ENCODE results near the gene OOSP4B.
"Not testable (repeated sequence)": the region's sequence is repeated elsewhere in the genome, so short reads cannot be mapped to it uniquely, and the experiment has no call there.

The OOSP4B gene

DNA sequence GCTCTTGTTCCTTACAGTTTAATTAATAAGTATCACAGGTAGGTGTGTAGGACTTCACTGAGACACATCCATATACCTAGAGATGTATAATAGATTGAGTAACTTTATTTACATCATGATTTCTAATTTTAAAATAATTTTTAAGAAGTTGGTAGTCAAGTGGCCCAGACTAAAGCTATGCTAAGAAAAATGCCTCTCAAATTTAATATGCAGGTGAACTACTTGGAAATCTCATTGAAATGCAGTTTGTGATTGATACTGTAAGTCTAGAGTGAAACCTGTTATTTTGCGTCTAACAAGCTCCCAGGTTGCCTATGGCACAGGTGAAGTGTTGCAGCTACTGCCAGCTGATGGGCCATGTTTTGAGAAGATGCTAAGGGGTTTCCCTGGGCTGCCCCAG, at the start of gene OOSP4B:
OOSP4B (plus strand) TSS at position 301 of the 400 bp plus-strand sequence.
- Mint-ChIP-seq H3K27ac (no peak within 1 kb of the TSS), H3K4me3 (no peak within 1 kb of the TSS), H3K27me3 (peaks cover 11 to 12% of the 10 kb centered on the region in 2 donors), H3K4me1 (no peaks in the 10 kb centered on the region), H3K36me3 (peaks cover 0 to 1% of the 10 kb centered on the region in 2 donors), H3K9me3 (no peaks in the 10 kb centered on the region)
- DNase-seq (no peak), ATAC-seq (replicated peaks) (no peak)

DNA sequence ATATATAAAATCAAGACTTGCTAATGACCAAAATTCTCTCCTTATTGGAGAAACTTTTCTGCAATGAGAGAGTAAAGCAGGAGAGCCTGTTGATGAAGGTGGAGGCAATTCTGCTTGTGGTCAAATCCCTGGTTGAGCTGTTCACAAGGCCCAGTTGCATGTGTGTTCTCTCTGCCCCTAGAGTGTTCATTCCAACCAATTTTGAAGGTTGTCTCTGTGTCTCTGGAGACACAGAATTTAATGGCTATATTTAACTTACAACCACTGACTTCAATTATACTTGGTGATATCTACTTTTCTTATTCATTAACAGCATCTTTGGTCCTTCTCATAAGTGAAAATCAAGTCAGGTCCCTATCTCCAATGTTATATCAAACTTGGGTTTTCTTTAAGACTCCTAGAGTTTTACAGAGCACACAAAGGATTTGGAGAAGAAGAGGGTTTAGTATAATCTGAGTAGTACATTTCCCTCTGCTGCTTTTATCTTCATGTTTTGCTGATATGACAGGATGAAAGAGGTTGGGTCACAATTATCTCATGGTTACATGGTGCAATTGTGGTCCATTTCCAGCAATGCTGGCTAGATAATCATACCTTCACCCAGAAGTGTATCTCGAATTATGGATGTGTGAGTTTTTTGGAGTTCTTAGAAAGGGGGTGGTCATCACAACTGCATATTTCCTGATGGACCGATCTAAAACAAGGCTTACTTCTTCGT, 49.1 kb upstream of the OOSP4B start:
- DNase-seq (no peak), ATAC-seq (replicated peaks) (no peak)
- Mint-ChIP-seq H3K36me3 (no peaks in the 10 kb centered on the region), H3K4me1 (no peaks in the 10 kb centered on the region), H3K27ac (no peak overlapping the region), H3K9me3 (no peaks in the 10 kb centered on the region), H3K27me3 (no peaks in the 10 kb centered on the region), H3K4me3 (no peak overlapping the region)

DNA sequence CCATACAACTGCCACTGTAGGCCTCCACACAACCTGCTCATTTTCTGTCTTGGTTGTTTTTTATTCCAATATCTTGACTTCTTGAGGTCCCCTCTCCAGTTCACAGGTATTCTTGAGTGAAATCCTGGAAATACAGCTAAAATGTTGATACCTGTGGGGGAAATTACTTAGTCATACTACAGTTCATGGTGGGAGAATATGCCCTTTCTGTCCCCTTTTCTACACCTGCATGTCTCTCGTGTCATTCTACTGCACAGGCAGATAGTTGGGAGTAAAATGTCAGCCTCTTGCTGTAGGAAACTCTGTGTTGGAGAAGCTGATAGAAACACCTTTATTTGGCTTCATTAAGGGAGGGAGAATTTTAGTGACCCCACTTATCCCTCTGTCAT, 48.6 kb upstream of the OOSP4B start:
- Mint-ChIP-seq H3K9me3 (no peaks in the 10 kb centered on the region), H3K27ac (no peak overlapping the region), H3K27me3 (no peaks in the 10 kb centered on the region), H3K4me1 (no peaks in the 10 kb centered on the region), H3K4me3 (no peak overlapping the region), H3K36me3 (no peaks in the 10 kb centered on the region)
- DNase-seq, result no peak
- no peak for ATAC-seq (replicated peaks)

DNA sequence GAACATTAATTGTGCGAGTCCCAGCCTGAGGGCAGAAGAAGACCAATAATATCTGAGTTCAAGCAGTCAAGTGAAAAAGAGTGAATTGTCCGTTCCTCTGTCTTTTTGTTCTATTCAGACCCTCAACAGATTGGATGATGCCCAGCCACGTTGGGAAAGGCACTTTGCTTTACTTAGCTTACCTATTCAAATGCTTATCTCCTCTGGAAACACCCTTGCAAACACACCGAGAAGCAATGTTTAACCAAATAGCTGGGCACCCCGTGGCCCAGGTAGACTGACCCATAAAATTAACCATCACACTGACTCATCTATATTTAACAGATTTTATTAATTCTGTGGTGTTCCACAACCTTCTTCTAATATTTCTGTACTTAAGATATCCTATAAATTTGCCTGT, 43.9 kb upstream of the OOSP4B start:
- DNase-seq (no peak), ATAC-seq (replicated peaks) (no peak)
- Mint-ChIP-seq H3K9me3 (no peaks in the 10 kb centered on the region), H3K4me3 (no peak overlapping the region), H3K27me3 (peaks cover 0 to 5% of the 10 kb centered on the region in 2 donors), H3K27ac (no peak overlapping the region), H3K36me3 (no peaks in the 10 kb centered on the region), H3K4me1 (no peaks in the 10 kb centered on the region)

DNA sequence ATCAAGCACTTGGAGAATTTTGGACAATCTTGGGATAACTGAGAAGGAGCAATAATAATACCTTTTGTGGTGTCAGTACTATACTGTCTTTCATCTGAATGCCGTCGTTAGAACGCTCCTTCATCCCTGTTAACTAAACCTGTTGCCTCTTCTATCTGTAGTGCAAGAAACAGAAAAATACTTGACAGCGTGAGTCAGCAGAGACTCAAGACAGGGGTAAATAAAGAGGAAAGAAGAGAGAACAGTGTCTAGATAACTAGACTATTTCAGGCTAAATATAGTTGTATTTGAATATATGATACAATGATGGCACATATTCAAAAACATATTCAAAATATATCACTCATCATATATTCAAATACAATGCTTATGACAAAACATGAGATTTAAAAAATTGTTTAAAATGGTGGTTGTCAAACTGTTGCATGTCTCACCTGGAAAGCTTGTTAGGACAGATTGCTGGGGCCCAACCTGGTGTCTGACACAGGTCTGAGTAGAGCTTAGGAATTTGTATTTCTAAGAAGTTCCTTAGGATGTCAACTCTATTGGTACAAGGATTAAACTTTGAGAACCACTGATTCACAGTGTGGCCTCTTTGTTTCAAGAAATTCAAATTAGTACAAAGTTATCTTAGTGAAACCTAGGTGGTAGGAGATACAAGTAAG, 35.7 kb upstream of the OOSP4B start:
- Mint-ChIP-seq H3K36me3 (no peaks in the 10 kb centered on the region), H3K9me3 (no peaks in the 10 kb centered on the region), H3K27me3 (peaks cover 22 to 25% of the 10 kb centered on the region in 2 donors), H3K27ac (no peak overlapping the region), H3K4me3 (no peak overlapping the region), H3K4me1 (peaks cover 2 to 7% of the 10 kb centered on the region in 2 donors)
- ATAC-seq (replicated peaks), result no peak
- no peak for DNase-seq

DNA sequence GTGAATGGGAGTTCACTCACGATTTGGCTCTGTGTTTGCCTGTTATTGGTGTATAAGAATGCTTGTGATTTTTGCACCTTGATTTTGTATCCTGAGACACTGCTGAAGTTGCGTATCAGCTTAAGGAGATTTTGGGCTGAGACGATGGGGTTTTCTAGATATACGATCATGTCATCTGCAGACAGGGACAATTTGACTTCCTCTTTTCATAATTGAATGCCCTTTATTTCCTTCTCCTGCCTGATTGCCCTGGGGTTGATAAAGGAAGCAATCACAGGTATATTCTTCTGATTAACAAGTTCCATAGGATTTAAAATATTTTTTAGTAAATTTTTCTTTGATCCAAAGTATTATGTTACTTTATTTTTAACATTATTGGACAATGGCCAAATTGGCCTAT, 34.9 kb upstream of the OOSP4B start:
- ATAC-seq (replicated peaks); H3K36me3 Mint-ChIP-seq; H3K27ac Mint-ChIP-seq; H3K4me1 Mint-ChIP-seq; H3K9me3 Mint-ChIP-seq; DNase-seq; H3K4me3 Mint-ChIP-seq: not testable (repeated sequence)
- H3K27me3 Mint-ChIP-seq, result peaks cover 22 to 25% of the 10 kb centered on the region in 2 donors

DNA sequence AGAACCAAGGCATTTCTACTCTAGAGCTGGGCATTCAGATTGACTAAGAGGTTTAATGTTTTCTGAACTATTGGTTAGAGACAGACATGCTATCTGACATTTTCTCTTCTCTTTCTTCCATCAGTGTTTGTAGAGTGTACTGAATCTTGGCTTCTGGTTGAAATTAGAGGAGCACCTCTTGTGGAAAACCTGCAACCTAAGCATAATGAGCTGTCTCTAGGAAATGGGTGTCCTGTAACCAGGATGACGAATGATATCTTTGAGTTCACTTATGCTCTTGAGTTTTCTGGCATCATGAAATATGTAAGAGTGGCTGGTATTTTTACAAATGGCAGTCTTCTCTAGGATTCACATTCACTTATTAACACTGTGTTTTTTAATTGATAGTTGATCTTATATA, 33.8 kb upstream of the OOSP4B start:
- Mint-ChIP-seq H3K9me3 (no peaks in the 10 kb centered on the region), H3K27ac (no peak overlapping the region), H3K4me1 (peaks cover 2 to 7% of the 10 kb centered on the region in 2 donors), H3K27me3 (peaks cover 17 to 24% of the 10 kb centered on the region in 2 donors), H3K36me3 (no peaks in the 10 kb centered on the region), H3K4me3 (no peak overlapping the region)
- no peak for ATAC-seq (replicated peaks)
- DNase-seq, result no peak

DNA sequence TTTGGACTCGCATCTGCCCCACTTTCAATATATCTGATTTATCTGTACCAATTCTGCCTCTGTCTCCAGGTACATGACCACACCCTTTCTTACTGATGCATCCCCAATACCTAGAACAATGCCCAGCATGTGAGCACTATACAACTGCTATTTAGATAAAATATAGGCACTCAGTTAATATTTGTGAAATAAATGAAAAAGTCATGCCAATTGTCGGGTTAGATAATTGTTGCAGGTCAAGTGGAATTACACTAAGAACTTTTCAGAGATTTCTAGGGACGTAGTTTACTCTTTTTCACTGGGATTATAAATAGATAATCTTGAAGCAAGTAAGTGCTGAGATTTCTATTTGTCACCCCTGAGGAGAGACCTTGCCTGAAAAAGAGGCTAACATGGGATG, 32.6 kb upstream of the OOSP4B start:
- Mint-ChIP-seq H3K27ac (no peak overlapping the region), H3K4me3 (no peak overlapping the region), H3K9me3 (peaks cover 6 to 7% of the 10 kb centered on the region in 2 donors), H3K27me3 (peaks cover 20% of the 10 kb centered on the region in 2 donors), H3K36me3 (no peaks in the 10 kb centered on the region), H3K4me1 (peaks cover 2 to 7% of the 10 kb centered on the region in 2 donors)
- no peak for ATAC-seq (replicated peaks)
- no peak for DNase-seq

DNA sequence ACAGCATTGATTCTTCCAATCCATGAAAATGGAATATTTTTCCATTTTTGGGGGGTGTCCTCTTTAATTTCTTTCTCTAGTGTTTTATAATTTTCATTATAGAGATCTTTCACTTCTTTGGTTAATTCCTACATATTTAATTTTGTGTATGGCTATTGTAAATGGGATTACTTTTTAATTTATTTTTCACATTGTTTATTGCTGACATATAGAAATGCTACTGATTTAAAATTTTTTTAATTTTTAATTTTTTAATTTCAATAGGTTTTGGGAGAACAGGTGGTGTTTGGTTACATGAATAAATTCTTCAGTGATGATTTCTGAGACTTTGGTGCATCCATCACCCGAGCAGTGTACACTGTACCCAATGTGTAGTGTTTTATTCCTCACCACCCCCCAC, 26.6 kb upstream of the OOSP4B start:
- H3K27ac Mint-ChIP-seq, result no peak overlapping the region
- ATAC-seq (replicated peaks) (no peak), DNase-seq (no peak)
- peaks cover 18 to 32% of the 10 kb centered on the region in 2 donors for H3K9me3 Mint-ChIP-seq
- no peaks in the 10 kb centered on the region for H3K4me1 Mint-ChIP-seq
- H3K4me3 Mint-ChIP-seq, result no peak overlapping the region
- H3K27me3 Mint-ChIP-seq, result peaks cover 34 to 41% of the 10 kb centered on the region in 2 donors
- peaks cover 0 to 3% of the 10 kb centered on the region in 2 donors for H3K36me3 Mint-ChIP-seq

DNA sequence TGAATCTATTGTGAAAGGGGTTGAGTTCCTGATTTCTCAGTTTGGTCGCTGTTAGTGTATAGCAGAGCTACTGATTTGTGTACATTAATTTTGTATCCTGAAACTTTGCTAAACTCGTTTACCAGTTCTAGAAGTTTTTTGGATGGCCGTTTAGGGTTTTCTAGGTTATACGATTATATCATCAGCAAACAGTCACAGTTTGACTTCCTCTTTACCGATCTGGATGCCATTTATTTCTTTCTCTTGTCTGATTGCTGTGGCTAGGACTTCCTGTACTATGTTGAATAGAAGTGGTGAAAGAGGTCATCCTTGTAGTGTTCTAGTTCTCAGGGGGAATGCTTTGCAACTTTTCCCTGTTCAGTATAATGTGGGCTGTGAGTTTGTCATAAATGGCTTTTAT, 24.6 kb upstream of the OOSP4B start:
- Mint-ChIP-seq H3K27me3 (peaks cover 34 to 41% of the 10 kb centered on the region in 2 donors), H3K4me1 (no peaks in the 10 kb centered on the region), H3K4me3 (no peak overlapping the region), H3K9me3 (peaks cover 18 to 32% of the 10 kb centered on the region in 2 donors), H3K27ac (no peak overlapping the region), H3K36me3 (peaks cover 0 to 3% of the 10 kb centered on the region in 2 donors)
- DNase-seq (no peak), ATAC-seq (replicated peaks) (no peak)

DNA sequence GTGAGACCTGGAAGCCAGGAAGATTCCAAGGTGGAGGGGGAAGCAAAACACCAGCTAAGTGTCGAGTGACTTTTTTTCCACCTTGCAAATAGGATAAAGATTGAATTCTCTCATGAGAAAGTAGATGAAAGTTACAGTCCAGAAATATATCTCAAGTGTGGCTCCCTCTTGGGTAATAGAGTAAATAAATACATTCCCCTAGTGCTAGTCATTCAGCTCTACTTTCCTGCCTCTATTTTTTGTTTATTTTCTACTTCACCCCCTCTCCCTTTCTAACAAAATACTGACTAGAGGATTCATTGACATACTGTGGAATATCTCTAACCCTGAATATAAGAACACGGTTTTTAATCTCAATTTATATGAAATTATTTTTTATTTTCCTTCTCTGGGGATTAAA, 19.2 kb upstream of the OOSP4B start:
- ATAC-seq (replicated peaks) (no peak), DNase-seq (no peak)
- Mint-ChIP-seq H3K36me3 (no peaks in the 10 kb centered on the region), H3K4me1 (no peaks in the 10 kb centered on the region), H3K27me3 (peaks cover 14 to 16% of the 10 kb centered on the region in 2 donors), H3K27ac (no peak overlapping the region), H3K9me3 (peaks cover 2 to 5% of the 10 kb centered on the region in 2 donors), H3K4me3 (no peak overlapping the region)

DNA sequence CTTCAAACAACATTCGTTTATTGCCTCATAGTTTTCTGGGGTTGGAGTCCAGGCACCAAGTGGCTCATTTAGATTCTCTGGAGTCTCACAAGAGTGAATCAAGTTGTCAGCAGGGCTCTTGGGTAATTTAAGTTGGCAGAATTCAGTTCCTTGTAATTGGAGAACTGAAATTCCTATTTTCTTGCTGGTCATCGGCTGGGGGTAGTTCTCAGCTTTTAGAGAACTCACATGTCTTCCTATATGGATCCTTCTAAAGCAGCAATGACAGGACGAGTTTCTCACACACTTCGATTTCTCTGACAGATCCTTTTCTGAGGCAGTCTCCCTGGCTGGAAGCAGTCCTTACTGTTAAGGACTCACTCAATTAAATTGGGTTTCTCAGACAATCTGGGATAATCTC, 17.3 kb upstream of the OOSP4B start:
- Mint-ChIP-seq H3K9me3 (no peaks in the 10 kb centered on the region), H3K27ac (no peak overlapping the region), H3K4me1 (no peaks in the 10 kb centered on the region), H3K36me3 (no peaks in the 10 kb centered on the region), H3K27me3 (peaks cover 12 to 13% of the 10 kb centered on the region in 2 donors), H3K4me3 (no peak overlapping the region)
- ATAC-seq (replicated peaks) (no peak), DNase-seq (no peak)

DNA sequence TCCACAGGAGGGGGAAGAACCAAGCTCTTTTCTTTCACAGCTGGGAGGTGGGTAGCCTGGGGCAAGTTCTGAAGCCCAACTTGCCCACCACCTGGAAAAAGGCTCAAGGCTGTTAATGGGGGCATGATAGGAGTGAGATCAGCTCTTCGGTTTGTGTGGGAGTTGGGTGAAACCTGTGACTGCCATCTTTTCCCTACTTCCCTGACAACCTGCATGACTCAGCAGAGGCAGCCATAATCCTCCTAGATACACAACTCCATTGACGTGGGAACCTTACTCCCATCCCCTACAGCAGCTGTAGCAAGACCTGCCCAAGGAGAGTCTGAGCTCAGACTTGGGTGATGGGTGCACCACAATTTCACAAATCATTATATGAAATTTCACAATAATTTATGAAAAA, 13.3 kb upstream of the OOSP4B start:
- H3K4me3 Mint-ChIP-seq, result no peak overlapping the region

DNA sequence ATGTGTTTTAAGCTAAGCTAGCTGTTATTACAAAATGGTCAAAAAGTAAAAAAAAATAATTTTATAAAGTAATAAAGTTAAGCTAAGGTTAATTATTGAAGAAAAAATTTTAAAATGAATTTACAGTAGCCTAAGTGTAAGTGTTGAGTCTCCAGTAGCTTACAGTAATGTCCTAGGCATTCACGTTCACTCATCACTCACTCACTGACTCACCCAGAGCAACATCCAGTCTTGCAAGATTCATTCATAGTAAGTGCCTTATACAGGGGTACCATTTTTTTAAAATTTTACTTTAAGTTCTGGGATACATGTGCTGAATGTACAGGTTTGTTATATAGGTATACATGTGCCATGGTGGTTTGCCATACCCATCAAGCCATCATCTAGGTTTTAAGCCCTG, 11.6 kb upstream of the OOSP4B start:
- Mint-ChIP-seq H3K27ac (no peak overlapping the region), H3K4me3 (no peak overlapping the region), H3K4me1 (no peaks in the 10 kb centered on the region), H3K9me3 (no peaks in the 10 kb centered on the region), H3K27me3 (peaks cover 6 to 17% of the 10 kb centered on the region in 2 donors), H3K36me3 (peaks cover 0 to 1% of the 10 kb centered on the region in 2 donors)
- DNase-seq (no peak), ATAC-seq (replicated peaks) (no peak)

More for the DNA sequence above, 13.3 kb upstream of the OOSP4B start:
- Mint-ChIP-seq H3K27me3 (peaks cover 8 to 10% of the 10 kb centered on the region in 2 donors), H3K36me3 (no peaks in the 10 kb centered on the region), H3K4me1 (no peaks in the 10 kb centered on the region), H3K27ac (no peak overlapping the region), H3K9me3 (no peaks in the 10 kb centered on the region)
- DNase-seq (no peak), ATAC-seq (replicated peaks) (no peak)

DNA sequence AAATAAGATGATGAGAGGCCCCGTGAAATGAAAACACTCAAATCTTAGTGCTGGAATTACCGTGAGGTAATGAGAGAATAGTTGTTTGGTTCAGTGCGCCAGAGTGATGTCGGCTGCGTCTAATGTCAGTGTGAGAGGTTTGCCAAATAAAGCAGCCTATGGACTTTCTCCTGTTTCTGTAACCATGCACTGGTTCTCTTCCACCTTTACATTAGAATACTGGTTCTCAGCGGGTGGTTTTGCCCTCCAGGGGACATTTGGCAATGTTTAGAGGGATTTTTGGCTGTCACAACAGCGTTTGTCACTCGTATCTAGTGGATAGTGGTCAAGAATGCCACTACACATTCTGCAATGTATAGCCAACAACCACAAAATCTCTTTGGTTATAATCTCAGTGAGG, 1.1 kb downstream of the OOSP4B start:
- Mint-ChIP-seq H3K4me1 (no peaks in the 10 kb centered on the region), H3K27me3 (peaks cover 11 to 12% of the 10 kb centered on the region in 2 donors), H3K27ac (no peak overlapping the region), H3K4me3 (no peak overlapping the region), H3K9me3 (no peaks in the 10 kb centered on the region), H3K36me3 (peaks cover 0 to 1% of the 10 kb centered on the region in 2 donors)
- DNase-seq, result no peak
- no peak for ATAC-seq (replicated peaks)

All from stimulated activated naive B cell treated with anti-CD40 and anti-IgM and Interleukin-4, amounts not matched to agents 10 μg/mL and 1 μg/mL and 100 μg/mL, for 72 hours (primary cell).